GM12878 (cell line): ENCODE measurements around the gene DIP2B.

Experiments
- BACH1 ChIP-seq: fragments of 450-650 bp; IDR thresholded peaks from 2 replicates; pipeline ENCODE4 v1.6.1; 2017; ENCODE audit warnings: mild to moderate bottlenecking, borderline replicate concordance
- BMI1 ChIP-seq: fragments of 450-650 bp; IDR thresholded peaks from 2 replicates; pipeline ENCODE4 v1.6.1; 2016; ENCODE audit warnings: mild to moderate bottlenecking, moderate library complexity, borderline replicate concordance
- CTCF ChIP-seq, 3 experiments: IDR thresholded peaks in 2 of 3; conservative IDR thresholded peaks in 1 of 3; 2 replicates each; pipeline ENCODE4 v1.5.1; 2011; ENCODE audit warnings: low read depth in 3 of 3, low read length in 3 of 3, mild to moderate bottlenecking in 3 of 3, control low read depth in 2 of 3, moderate library complexity in 2 of 3, inconsistent platforms in 1 of 3, mixed read lengths in 1 of 3; ENCODE audit not compliant: control insufficient read depth in 2 of 3, insufficient read depth in 1 of 3; ENCODE audit errors: extremely low read depth in 1 of 3
- FOXM1 ChIP-seq: IDR thresholded peaks from 2 replicates; pipeline ENCODE4 v1.6.1; 2012; ENCODE audit warnings: low read depth, mild to moderate bottlenecking, inconsistent platforms, low read length, moderate library complexity
- HDAC6 ChIP-seq: fragments of 200-600 bp; sonication (generic); IDR thresholded peaks from one replicate; pipeline ENCODE4 v1.8.0; 2017; ENCODE audit warnings: antibody characterized with exemption; ENCODE audit not compliant: unreplicated experiment
- HDGF ChIP-seq: fragments of 450-650 bp; IDR thresholded peaks from 2 replicates; pipeline ENCODE4 v1.6.1; 2016; ENCODE audit warnings: antibody characterized with exemption
- MEF2B ChIP-seq: fragments of 450-650 bp; IDR thresholded peaks from 2 replicates; pipeline ENCODE4 v1.6.1; 2018; ENCODE audit warnings: mild to moderate bottlenecking, moderate library complexity; ENCODE audit not compliant: partially characterized antibody, poor library complexity, severe bottlenecking
- NFYB ChIP-seq: IDR thresholded peaks from 2 replicates; pipeline ENCODE4 v1.6.1; 2011; ENCODE audit warnings: low read depth, mild to moderate bottlenecking, low read length, improper control_type of control experiment, moderate library complexity; ENCODE audit not compliant: insufficient read depth
- NR2C2 ChIP-seq: IDR thresholded peaks from 2 replicates; pipeline ENCODE4 v1.6.1; 2011; ENCODE audit warnings: borderline replicate concordance, low read depth; ENCODE audit not compliant: control insufficient read depth, insufficient read length
- POLR2A ChIP-seq: IDR thresholded peaks from 2 replicates; pipeline ENCODE4 v1.6.1; 2011; ENCODE audit warnings: low read depth, mild to moderate bottlenecking, low read length
- SIX5 ChIP-seq: IDR thresholded peaks from 2 replicates; pipeline ENCODE4 v1.6.1; 2011; ENCODE audit warnings: mild to moderate bottlenecking, low read depth, low read length, moderate library complexity; ENCODE audit not compliant: severe bottlenecking
- SP1 ChIP-seq: IDR thresholded peaks from one replicate; pipeline ENCODE4 v1.6.1; 2011; ENCODE audit warnings: low read depth, low read length
- YY1 ChIP-seq: IDR thresholded peaks from 2 replicates; pipeline ENCODE4 v1.6.1; 2011; ENCODE audit warnings: low read depth, mild to moderate bottlenecking, low read length

GRCh38 chr12:50780013-50780412 lies 275.2 kb downstream of the DIP2B start:
- TF ChIP-seq HDGF = no peak
- no peak for TF ChIP-seq CTCF (IDR thresholded peaks at IDR 0.05 in 2 of 3, conservative IDR thresholded peaks at IDR 0.05 in 1 of 3; ENCODE audit: control insufficient read depth in 2 of 3, extremely low read depth in 1 of 3, insufficient read depth in 1 of 3, low read depth in 3 of 3, low read length in 3 of 3)
- no peak for TF ChIP-seq FOXM1
- no peak for TF ChIP-seq NR2C2
- no peak for TF ChIP-seq SIX5
- TF ChIP-seq NFYB = no peak
- no peak for TF ChIP-seq BMI1
- TF ChIP-seq POLR2A = no peak
- no peak for TF ChIP-seq YY1
- no peak for TF ChIP-seq MEF2B
- TF ChIP-seq SP1 = no peak
- TF ChIP-seq HDAC6 = no peak
- TF ChIP-seq BACH1 = no peak
